Testis (tissue), 2 donors: ENCODE data around the gene EIF3K.

ENCODE experiments used
- POLR2A ChIP-seq: fragments of 450-650 bp; IDR thresholded peaks from one replicate; pipeline ENCODE4 v1.6.1; 2017; ENCODE audit warnings: antibody characterized with exemption, mild to moderate bottlenecking, moderate library complexity
- TF ChIP-seq, protein P1 (sequence below), 3 experiments: fragments of 450-650 bp in 2 of 3; fragments of 200-600 bp in 1 of 3; sonication (generic) in 1 of 3; IDR thresholded peaks; one replicate each; pipeline ENCODE4 v1.5.1; 2016 to 2019; ENCODE audit warnings: antibody characterized with exemption in 3 of 3, mild to moderate bottlenecking in 2 of 3, moderate library complexity in 1 of 3

- no peak for TF ChIP-seq POLR2A
- TF ChIP-seq, protein P1, sequence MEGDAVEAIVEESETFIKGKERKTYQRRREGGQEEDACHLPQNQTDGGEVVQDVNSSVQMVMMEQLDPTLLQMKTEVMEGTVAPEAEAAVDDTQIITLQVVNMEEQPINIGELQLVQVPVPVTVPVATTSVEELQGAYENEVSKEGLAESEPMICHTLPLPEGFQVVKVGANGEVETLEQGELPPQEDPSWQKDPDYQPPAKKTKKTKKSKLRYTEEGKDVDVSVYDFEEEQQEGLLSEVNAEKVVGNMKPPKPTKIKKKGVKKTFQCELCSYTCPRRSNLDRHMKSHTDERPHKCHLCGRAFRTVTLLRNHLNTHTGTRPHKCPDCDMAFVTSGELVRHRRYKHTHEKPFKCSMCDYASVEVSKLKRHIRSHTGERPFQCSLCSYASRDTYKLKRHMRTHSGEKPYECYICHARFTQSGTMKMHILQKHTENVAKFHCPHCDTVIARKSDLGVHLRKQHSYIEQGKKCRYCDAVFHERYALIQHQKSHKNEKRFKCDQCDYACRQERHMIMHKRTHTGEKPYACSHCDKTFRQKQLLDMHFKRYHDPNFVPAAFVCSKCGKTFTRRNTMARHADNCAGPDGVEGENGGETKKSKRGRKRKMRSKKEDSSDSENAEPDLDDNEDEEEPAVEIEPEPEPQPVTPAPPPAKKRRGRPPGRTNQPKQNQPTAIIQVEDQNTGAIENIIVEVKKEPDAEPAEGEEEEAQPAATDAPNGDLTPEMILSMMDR (IDR thresholded peaks at IDR 0.05) = no peak
Observed at GRCh38 chr19:38640368-38640767, 21.4 kb downstream of the EIF3K start.
